IPS-11a (cell line): ENCODE data around the gene CHMP3.

Experiments used
- H3K4me3 ChIP-seq: one replicate; pipeline ENCODE4 v1.5.1; 2013; ENCODE audit warnings: low read depth, low read length, control low read depth

The CHMP3 gene

GRCh38 chr2:86471637-86472036 is 91.6 kb downstream of the CHMP3 start:
- no peak overlapping the region for H3K4me3 ChIP-seq

GRCh38 chr2:86470890-86471289 is 92.4 kb downstream of the CHMP3 start:
- no peak overlapping the region for H3K4me3 ChIP-seq

- no peak overlapping the region for H3K4me3 ChIP-seq
Observed at GRCh38 chr2:86468162-86469033, 94.8 kb downstream of the CHMP3 start.

GRCh38 chr2:86466306-86466705 is 96.9 kb downstream of the CHMP3 start:
- no peak overlapping the region for H3K4me3 ChIP-seq

GRCh38 chr2:86464652-86465051 is 98.6 kb downstream of the CHMP3 start:
- no peak overlapping the region for H3K4me3 ChIP-seq

GRCh38 chr2:86461042-86461743 is 102.0 kb downstream of the CHMP3 start:
- no peak overlapping the region for H3K4me3 ChIP-seq

- no peak overlapping the region for H3K4me3 ChIP-seq
Observed at GRCh38 chr2:86455181-86455580, 108.1 kb downstream of the CHMP3 start.

- no peak overlapping the region for H3K4me3 ChIP-seq
Observed at GRCh38 chr2:86454238-86454637, 109.0 kb downstream of the CHMP3 start.

- no peak overlapping the region for H3K4me3 ChIP-seq
Observed at GRCh38 chr2:86453836-86454235, 109.4 kb downstream of the CHMP3 start.
